Esophagus squamous epithelium (tissue), 5 donors: Measurements from ENCODE around the gene ALDH3B1. TPM values are rescaled to one million over a fixed set of nuclear protein-coding genes. Genes with fewer than 3 reads are reported as not detected.
A peak's percentile ranks its signal among the peaks of the same experiment; 100 is the strongest.
"Not testable (repeated sequence)": the region's sequence is repeated elsewhere in the genome, so short reads cannot be mapped to it uniquely, and the experiment has no call there.

Source experiments
- DNase-seq: peaks from one replicate; lab custom pipeline; 2025; lab: John Stamatoyannopoulos, UW
- H3K27ac ChIP-seq, 4 donors: fragments of 200-600 bp; sonication (generic); one replicate each; pipeline ENCODE4 v1.5.1; 2016 to 2019; ENCODE audit warnings: mild to moderate bottlenecking in 1 of 4
- H3K27me3 ChIP-seq, 4 donors: fragments of 200-600 bp; sonication (generic); 1 replicate in 3 of 4; 2 replicates in 1 of 4; pipeline versions ENCODE4 v1.5.1 to v1.6.0; 2017 to 2021; ENCODE audit warnings: antibody characterized with exemption in 1 of 4
- H3K36me3 ChIP-seq, 3 donors: fragments of 200-600 bp; sonication (generic); one replicate each; pipeline ENCODE4 v1.5.1; 2016 to 2019
- H3K4me1 ChIP-seq, 3 donors: fragments of 200-600 bp; sonication (generic); one replicate each; pipeline ENCODE4 v1.5.1; 2017 to 2019
- H3K4me3 ChIP-seq, 4 donors: fragments of 200-600 bp; sonication (generic); 1 replicate in 3 of 4; 2 replicates in 1 of 4; pipeline ENCODE4 v1.5.1; 2016 to 2019; ENCODE audit warnings: mild to moderate bottlenecking in 2 of 4, moderate library complexity in 1 of 4
- H3K9me3 ChIP-seq, 3 donors: fragments of 200-600 bp; sonication (generic); one replicate each; pipeline ENCODE4 v1.5.1; 2016 to 2019
- POLR2A ChIP-seq, 4 donors: fragments of 450-650 bp; IDR thresholded peaks; one replicate each; pipeline ENCODE4 v1.6.1; 2017; ENCODE audit warnings: antibody characterized with exemption in 4 of 4, mild to moderate bottlenecking in 4 of 4, moderate library complexity in 3 of 4
- WGBS, 2 donors: methylation state at CpG; one replicate each; pipeline ENCODE4 v1.1.5; 2018; 5-methylcytosine and 5-hydroxymethylcytosine counted together
- intact Hi-C: fragments of 100-400 bp; cut with DNase I; formaldehyde crosslinking; loops from one replicate; pipeline ENCODE4 v1.15.0; 2022
- total RNA-seq, 4 donors: library from RNA; depleted of rRNA; stranded (reverse); fragments of >200 nt; gene quantifications; one replicate each; pipeline ENCODE4 v1.1.0, GENCODE V29; 2016
- TF ChIP-seq, protein P1 (sequence below), 6 experiments: fragments of 450-650 bp in 4 of 6; fragments of 200-600 bp in 2 of 6; sonication (generic) in 2 of 6; IDR thresholded peaks; one replicate each; pipeline ENCODE4 v1.5.1; 2016 to 2019; ENCODE audit warnings: antibody characterized with exemption in 6 of 6, mild to moderate bottlenecking in 4 of 6, moderate library complexity in 4 of 6
- donor health status: DM: yes; HTN: yes; CAD: no.

Gene ALDH3B1
- total RNA-seq, 4 donors from 2014 or later: 1.6 to 15.7 (median 8.0) TPM

DNA sequence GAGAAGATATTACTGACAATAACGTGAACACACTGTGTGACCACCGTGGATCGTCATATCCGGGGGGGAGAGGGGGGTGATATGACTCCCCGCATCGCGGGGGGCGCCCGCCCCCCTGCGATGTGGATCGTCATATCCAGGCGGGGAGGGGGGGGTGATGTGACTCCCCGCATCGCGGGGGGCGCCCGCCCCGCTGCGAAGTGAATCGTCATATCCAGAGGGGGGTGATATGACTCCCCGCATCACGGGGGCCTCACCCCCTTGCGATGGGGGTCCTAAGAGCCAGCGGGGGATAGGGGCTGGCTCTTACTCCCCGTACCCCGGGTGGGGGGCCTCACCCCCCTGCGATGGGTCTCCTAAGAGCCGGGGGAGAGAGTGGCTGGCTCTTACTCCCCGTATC is 26.2 kb upstream of the ALDH3B1 start:
- Histone ChIP-seq H3K36me3 (no peaks in the 10 kb centered on the region), H3K4me3 (no peak overlapping the region), H3K4me1 (peaks cover 0 to 5% (median 1%) of the 10 kb centered on the region in 3 donors), H3K9me3 (no peaks in the 10 kb centered on the region), H3K27ac (no peak overlapping the region), H3K27me3 (peaks cover 0 to 11% (median 0%) of the 10 kb centered on the region in 4 donors)
- WGBS, 2 donors: 80 to 86% methylated on average over 8 to 15 of the region's 29 CpGs
- intact Hi-C loops: no loop called here
- no peak for DNase-seq
- TF ChIP-seq, protein P1, sequence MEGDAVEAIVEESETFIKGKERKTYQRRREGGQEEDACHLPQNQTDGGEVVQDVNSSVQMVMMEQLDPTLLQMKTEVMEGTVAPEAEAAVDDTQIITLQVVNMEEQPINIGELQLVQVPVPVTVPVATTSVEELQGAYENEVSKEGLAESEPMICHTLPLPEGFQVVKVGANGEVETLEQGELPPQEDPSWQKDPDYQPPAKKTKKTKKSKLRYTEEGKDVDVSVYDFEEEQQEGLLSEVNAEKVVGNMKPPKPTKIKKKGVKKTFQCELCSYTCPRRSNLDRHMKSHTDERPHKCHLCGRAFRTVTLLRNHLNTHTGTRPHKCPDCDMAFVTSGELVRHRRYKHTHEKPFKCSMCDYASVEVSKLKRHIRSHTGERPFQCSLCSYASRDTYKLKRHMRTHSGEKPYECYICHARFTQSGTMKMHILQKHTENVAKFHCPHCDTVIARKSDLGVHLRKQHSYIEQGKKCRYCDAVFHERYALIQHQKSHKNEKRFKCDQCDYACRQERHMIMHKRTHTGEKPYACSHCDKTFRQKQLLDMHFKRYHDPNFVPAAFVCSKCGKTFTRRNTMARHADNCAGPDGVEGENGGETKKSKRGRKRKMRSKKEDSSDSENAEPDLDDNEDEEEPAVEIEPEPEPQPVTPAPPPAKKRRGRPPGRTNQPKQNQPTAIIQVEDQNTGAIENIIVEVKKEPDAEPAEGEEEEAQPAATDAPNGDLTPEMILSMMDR (IDR thresholded peaks at IDR 0.05): no peak
- TF ChIP-seq POLR2A (IDR thresholded peaks at IDR 0.05): no peak

- DNase-seq, H3K4me1 ChIP-seq, H3K36me3 ChIP-seq, H3K27ac ChIP-seq, H3K9me3 ChIP-seq, H3K4me3 ChIP-seq, intact Hi-C loops: not testable (repeated sequence)
- H3K27me3 ChIP-seq: peaks cover 0 to 11% (median 0%) of the 10 kb centered on the region in 4 donors
- WGBS, 2 donors: 84% methylated on average over 6 of the region's 6 CpGs
These were observed 24.8 kb upstream of the ALDH3B1 start for GRCh38 chr11:67985302-67985701.

- Histone ChIP-seq H3K4me3 (peak overlapping the region in 1 of 4 donors; percentile 44), H3K4me1 (peaks cover 0 to 29% (median 0%) of the 10 kb centered on the region in 3 donors), H3K27me3 (peaks cover 0 to 11% (median 0%) of the 10 kb centered on the region in 4 donors)
- H3K27ac ChIP-seq, H3K9me3 ChIP-seq, H3K36me3 ChIP-seq, DNase-seq, intact Hi-C loops: not testable (repeated sequence)
- 27% methylated on average over 7 of the region's 58 CpGs; no CpG with 5 or more reads in 1 of the 2 donors for WGBS, 2 donors
These were observed 19.4 kb upstream of the ALDH3B1 start for GRCh38 chr11:67990546-67991346.

GRCh38 chr11:67991347-67992121 is 18.6 kb upstream of the ALDH3B1 start:
- H3K27ac ChIP-seq, DNase-seq, intact Hi-C loops, H3K9me3 ChIP-seq: not testable (repeated sequence)
- Histone ChIP-seq H3K4me1 (peaks cover 0 to 30% (median 0%) of the 10 kb centered on the region in 3 donors), H3K27me3 (peaks cover 0 to 11% (median 0%) of the 10 kb centered on the region in 4 donors), H3K36me3 (peaks cover 0 to 11% (median 0%) of the 10 kb centered on the region in 3 donors), H3K4me3 (peak overlapping the region in 1 of 4 donors; percentile 44)
- 50 to 54% methylated on average over 9 to 12 of the region's 70 CpGs for WGBS, 2 donors

DNA sequence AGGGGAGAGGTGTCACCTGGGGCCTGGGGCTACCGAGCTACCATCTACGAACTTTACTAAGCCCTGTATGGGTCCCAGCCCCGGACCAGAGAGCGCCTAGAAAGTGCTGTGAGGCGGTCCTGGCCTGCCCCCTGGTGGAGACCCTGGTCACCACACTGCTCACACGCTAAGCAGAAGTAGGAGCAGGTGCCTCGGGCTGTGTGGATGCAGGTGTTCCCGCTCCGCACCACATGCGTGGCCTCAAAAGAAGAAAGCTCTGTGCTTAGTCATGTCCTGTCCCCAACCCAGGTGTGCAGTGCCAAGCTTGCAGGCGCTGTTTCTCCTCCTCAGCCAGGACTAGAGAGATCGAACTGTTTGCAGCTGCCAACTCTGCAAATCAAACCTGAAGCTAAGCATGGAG is 16.3 kb upstream of the ALDH3B1 start:
- H3K9me3 ChIP-seq, DNase-seq, H3K4me3 ChIP-seq, H3K27ac ChIP-seq, intact Hi-C loops: not testable (repeated sequence)
- H3K27me3 ChIP-seq: peaks cover 0 to 11% (median 0%) of the 10 kb centered on the region in 4 donors
- peaks cover 0 to 11% (median 0%) of the 10 kb centered on the region in 3 donors for H3K36me3 ChIP-seq
- TF ChIP-seq, protein P1 (IDR thresholded peaks at IDR 0.05): peak; percentile 41 to 90 (median 64)
- H3K4me1 ChIP-seq: peaks cover 0 to 43% (median 0%) of the 10 kb centered on the region in 3 donors
- 11% methylated on average over 4 of the region's 12 CpGs; no CpG with 5 or more reads in 1 of the 2 donors for WGBS, 2 donors

- peaks cover 0 to 11% (median 0%) of the 10 kb centered on the region in 4 donors for H3K27me3 ChIP-seq
- intact Hi-C loops, H3K4me3 ChIP-seq, DNase-seq, H3K27ac ChIP-seq, H3K9me3 ChIP-seq: not testable (repeated sequence)
- WGBS, 2 donors: no CpG with 5 or more reads among the region's 5 CpGs
- H3K36me3 ChIP-seq: peaks cover 0 to 14% (median 0%) of the 10 kb centered on the region in 3 donors
- peaks cover 0 to 43% (median 0%) of the 10 kb centered on the region in 3 donors for H3K4me1 ChIP-seq
These were observed 15.7 kb upstream of the ALDH3B1 start for GRCh38 chr11:67994387-67994786.

DNA sequence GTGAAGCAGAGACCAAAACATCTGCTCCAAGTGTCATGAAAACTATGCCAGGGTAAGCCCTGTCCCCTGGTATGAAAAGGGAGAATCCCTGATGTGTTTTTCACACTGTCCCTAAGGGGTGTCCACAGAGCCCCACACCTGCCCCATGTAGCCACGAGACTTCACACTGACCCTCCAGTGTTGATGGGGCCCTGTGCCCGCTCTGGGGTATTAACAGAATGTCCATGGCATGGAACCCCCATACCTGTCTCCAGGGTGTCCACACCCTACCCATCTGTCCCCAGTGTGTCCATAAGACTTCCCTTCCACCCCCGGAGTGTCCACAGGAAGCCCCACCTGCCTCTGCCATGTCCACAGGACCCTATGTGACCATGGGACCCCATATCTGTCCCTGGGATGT is 15.0 kb upstream of the ALDH3B1 start:
- H3K4me3 ChIP-seq, H3K27ac ChIP-seq, H3K9me3 ChIP-seq, intact Hi-C loops, DNase-seq: not testable (repeated sequence)
- Histone ChIP-seq H3K27me3 (peaks cover 0 to 11% (median 0%) of the 10 kb centered on the region in 4 donors), H3K36me3 (peaks cover 0 to 15% (median 0%) of the 10 kb centered on the region in 3 donors), H3K4me1 (peaks cover 0 to 37% (median 0%) of the 10 kb centered on the region in 3 donors)
- 90 to 100% methylated on average over 1 to 3 of the region's 3 CpGs for WGBS, 2 donors

DNA sequence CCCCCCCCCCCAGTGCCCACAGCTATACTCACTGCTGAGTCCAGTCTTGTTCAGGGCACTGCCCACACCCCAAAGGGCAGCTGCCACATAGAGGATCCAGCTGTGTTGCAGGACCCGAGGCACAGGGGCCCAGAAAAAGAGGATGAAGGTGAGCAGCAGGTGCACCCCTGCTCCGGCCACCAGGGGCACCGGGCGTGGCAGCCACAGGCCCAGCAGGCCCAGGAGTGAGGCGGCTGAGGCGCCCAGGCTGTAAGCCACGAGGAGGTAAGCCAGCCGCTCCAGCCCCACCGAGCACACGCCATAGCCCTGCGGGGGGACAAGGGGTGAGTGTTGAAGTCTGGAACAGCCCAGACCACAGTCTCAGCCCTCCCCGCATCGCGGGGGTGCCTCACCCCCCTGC is 14.5 kb upstream of the ALDH3B1 start:
- H3K9me3 ChIP-seq, DNase-seq, H3K27ac ChIP-seq, intact Hi-C loops, H3K4me3 ChIP-seq: not testable (repeated sequence)
- peaks cover 0 to 33% (median 0%) of the 10 kb centered on the region in 3 donors for H3K4me1 ChIP-seq
- H3K27me3 ChIP-seq: peaks cover 0 to 11% (median 0%) of the 10 kb centered on the region in 4 donors
- WGBS, 2 donors: 80% methylated on average over 2 of the region's 14 CpGs; no CpG with 5 or more reads in 1 of the 2 donors
- H3K36me3 ChIP-seq: peaks cover 0 to 15% (median 0%) of the 10 kb centered on the region in 3 donors
